PC-9 (cell line): Measurements from ENCODE around the gene IL1R2. TPM values are rescaled to one million over a fixed set of nuclear protein-coding genes. Genes with fewer than 3 reads are reported as not detected.
"Not testable (repeated sequence)": the region's sequence is repeated elsewhere in the genome, so short reads cannot be mapped to it uniquely, and the experiment has no call there.

Experiments used
- BruUV-seq: library from RNA; stranded (reverse); fragments of 400-500 nt; replicated peaks from 2 replicates; lab custom pipeline; 2021; lab: Mats Ljungman, UMichigan
- CTCF ChIA-PET: fragments of 300-600 bp; sonication (Branson Sonifier 250); formaldehyde crosslinking; loops from one replicate; lab custom pipeline; 2022; ENCODE audit warnings: antibody characterized with exemption; lab: Charles Lee
- POLR2A ChIA-PET: fragments of 300-600 bp; sonication (Branson Sonifier 250); formaldehyde crosslinking; loops from one replicate; lab custom pipeline; 2022; ENCODE audit warnings: antibody characterized with exemption; ENCODE audit not compliant: unreplicated experiment; lab: Charles Lee
- DNase-seq, 2 experiments: peaks; one replicate each; pipeline versions ENCODE4 v3.0.0 to v3.0.0-alpha.2; 2015 to 2022; ENCODE audit warnings: mixed read lengths in 1 of 2
- H2AFZ ChIP-seq: fragments of 200-600 bp; sonication (generic); 2 replicates; pipeline ENCODE4 v1.8.1; 2017; ENCODE audit warnings: antibody characterized with exemption
- H3F3A ChIP-seq: fragments of 200-600 bp; sonication (generic); 2 replicates; pipeline ENCODE4 v1.8.1; 2017; ENCODE audit warnings: antibody characterized with exemption, mild to moderate bottlenecking, low read depth; ENCODE audit not compliant: insufficient read depth
- H3K27ac ChIP-seq: fragments of 200-600 bp; sonication (generic); 2 replicates; pipeline ENCODE4 v1.6.1; 2016; ENCODE audit warnings: mixed run types
- H3K27me3 ChIP-seq: fragments of 200-600 bp; sonication (generic); 2 replicates; pipeline ENCODE4 v1.6.1; 2016; ENCODE audit warnings: low read depth, mixed run types; ENCODE audit not compliant: insufficient read depth
- H3K36me3 ChIP-seq: fragments of 200-600 bp; sonication (generic); 2 replicates; pipeline ENCODE4 v1.6.1; 2016; ENCODE audit warnings: low read depth, mixed run types
- H3K4me1 ChIP-seq: fragments of 200-600 bp; sonication (generic); replicated peaks from 2 replicates; pipeline ENCODE4 v1.6.1; 2016; ENCODE audit warnings: mixed run types; ENCODE audit not compliant: insufficient read depth
- H3K4me2 ChIP-seq: fragments of 200-600 bp; sonication (generic); 2 replicates; pipeline ENCODE4 v1.6.1; 2017; ENCODE audit warnings: mixed run types
- H3K4me3 ChIP-seq: fragments of 200-600 bp; sonication (generic); 2 replicates; pipeline ENCODE4 v1.6.1; 2016; ENCODE audit warnings: mixed run types
- H3K79me2 ChIP-seq: fragments of 200-600 bp; sonication (generic); 2 replicates; pipeline ENCODE4 v1.6.1; 2017; ENCODE audit warnings: low read depth, mixed run types
- H3K9me2 ChIP-seq: fragments of 200-600 bp; sonication (generic); 2 replicates; pipeline ENCODE4 v1.8.1; 2017; ENCODE audit warnings: mild to moderate bottlenecking; ENCODE audit not compliant: insufficient read depth
- H3K9me3 ChIP-seq: fragments of 200-600 bp; sonication (generic); 2 replicates; pipeline ENCODE4 v1.8.1; 2016; ENCODE audit warnings: low read depth; ENCODE audit not compliant: insufficient read depth
- H4K20me1 ChIP-seq: fragments of 200-600 bp; sonication (generic); 2 replicates; pipeline ENCODE4 v1.8.1; 2017; ENCODE audit not compliant: insufficient read depth
- CTCF ChIP-seq: fragments of 200-600 bp; sonication (generic); conservative IDR thresholded peaks from 2 replicates; pipeline ENCODE4 v1.6.1; 2017; ENCODE audit warnings: mixed run types, antibody characterized with exemption, mild to moderate bottlenecking, moderate library complexity
- EZH2 ChIP-seq: fragments of 200-600 bp; sonication (generic); IDR thresholded peaks from 2 replicates; pipeline ENCODE4 v1.8.0; 2017; ENCODE audit warnings: antibody characterized with exemption, low read depth
- intact Hi-C: fragments of 100-400 bp; cut with micrococcal nuclease; formaldehyde crosslinking; loops from one replicate; pipeline ENCODE4 v1.10.0; 2022; ENCODE audit not compliant: unreplicated experiment
- total RNA-seq: library from RNA; stranded (reverse); gene quantifications from 2 replicates; pipeline ENCODE4 v1.2.3, GENCODE V29; 2021

IL1R2 gene
- total RNA-seq, 1 experiment from 2014 or later: 3.8 TPM

- no TSS peak for BruUV-seq
- H3F3A ChIP-seq: peaks cover 22% of the 10 kb centered on the region; the same call in 1 of the 2 replicates
- H3K36me3 ChIP-seq: no peaks in the 10 kb centered on the region; the same call in 1 of the 2 replicates
- no peak for TF ChIP-seq EZH2
- no peak for TF ChIP-seq CTCF
- intact Hi-C loops: no loop called here
- H4K20me1 ChIP-seq: no peaks in the 10 kb centered on the region
- DNase-seq: no peak
- no peaks in the 10 kb centered on the region for H3K9me3 ChIP-seq
- H3K4me2 ChIP-seq: peak overlapping the region; percentile 15; the same call in 1 of the 2 replicates
- ChIA-PET CTCF (no interaction called here), POLR2A (interaction anchor here (0.6 kb wide), 3 partner anchors 117 to 513 kb away, joined by 3 to 6 read pairs (median 4); no protein-coding TSS in a partner anchor)
- H3K27me3 ChIP-seq: no peaks in the 10 kb centered on the region
- H3K27ac ChIP-seq: peak overlapping the region; percentile 59; the same call in 1 of the 2 replicates
- H2AFZ ChIP-seq: no peak overlapping the region
- no peaks in the 10 kb centered on the region for H3K9me2 ChIP-seq
- H3K4me1 ChIP-seq: peaks cover 42% of the 10 kb centered on the region
- H3K4me3 ChIP-seq: no peak overlapping the region
- H3K79me2 ChIP-seq: no peaks in the 10 kb centered on the region
These were observed 9.3 kb downstream of the IL1R2 start for GRCh38 chr2:102000813-102001766.

- Histone ChIP-seq H2AFZ (no peak overlapping the region), H3K4me1 (peaks cover 42% of the 10 kb centered on the region), H3K27ac (peak overlapping the region; percentile 59; the same call in 1 of the 2 replicates), H3K9me3 (no peaks in the 10 kb centered on the region), H3K27me3 (no peaks in the 10 kb centered on the region), H3K9me2 (no peaks in the 10 kb centered on the region), H3K4me3 (no peak overlapping the region), H4K20me1 (no peaks in the 10 kb centered on the region), H3K36me3 (no peaks in the 10 kb centered on the region; the same call in 1 of the 2 replicates), H3F3A (peaks cover 22% of the 10 kb centered on the region; the same call in 1 of the 2 replicates), H3K4me2 (peak overlapping the region; percentile 15; the same call in 1 of the 2 replicates), H3K79me2 (no peaks in the 10 kb centered on the region)
- peak in 1 of 2 experiments; percentile 77 for DNase-seq
- BruUV-seq: no TSS peak
- no peak for TF ChIP-seq EZH2
- no peak for TF ChIP-seq CTCF
- intact Hi-C loops: no loop called here
- ChIA-PET CTCF (no interaction called here), POLR2A (interaction anchor here (0.6 kb wide), 2 partner anchors 118 to 512 kb away, joined by 3 to 6 read pairs; no protein-coding TSS in a partner anchor)
These were observed 10.0 kb downstream of the IL1R2 start for GRCh38 chr2:102001767-102002142.

GRCh38 chr2:102002228-102002627 is 10.5 kb downstream of the IL1R2 start:
- CTCF ChIA-PET: no interaction called here
- POLR2A ChIA-PET: interaction anchor here (0.6 kb wide), 2 partner anchors 118 to 512 kb away, joined by 3 to 6 read pairs; no protein-coding TSS in a partner anchor
- H3K9me2 ChIP-seq: no peaks in the 10 kb centered on the region
- H3K36me3 ChIP-seq: no peaks in the 10 kb centered on the region; the same call in 1 of the 2 replicates
- BruUV-seq: no TSS peak
- intact Hi-C loops: no loop called here
- H3F3A ChIP-seq: peaks cover 22% of the 10 kb centered on the region; the same call in 1 of the 2 replicates
- peak overlapping the region; percentile 59; the same call in 1 of the 2 replicates for H3K27ac ChIP-seq
- DNase-seq: no peak
- peak overlapping the region; percentile 15; the same call in 1 of the 2 replicates for H3K4me2 ChIP-seq
- peaks cover 42% of the 10 kb centered on the region for H3K4me1 ChIP-seq
- no peaks in the 10 kb centered on the region for H4K20me1 ChIP-seq
- no peak overlapping the region for H3K4me3 ChIP-seq
- TF ChIP-seq CTCF: no peak
- TF ChIP-seq EZH2: no peak
- H3K9me3 ChIP-seq: no peaks in the 10 kb centered on the region
- no peak overlapping the region for H2AFZ ChIP-seq
- no peaks in the 10 kb centered on the region for H3K79me2 ChIP-seq
- no peaks in the 10 kb centered on the region for H3K27me3 ChIP-seq

GRCh38 chr2:102002909-102003308 is 11.1 kb downstream of the IL1R2 start:
- H3K4me3 ChIP-seq, H3K9me2 ChIP-seq, POLR2A ChIA-PET, intact Hi-C loops, H4K20me1 ChIP-seq, CTCF ChIA-PET, H3K36me3 ChIP-seq, H3K79me2 ChIP-seq, H3K27ac ChIP-seq, DNase-seq, H2AFZ ChIP-seq, BruUV-seq, H3K9me3 ChIP-seq, H3K4me2 ChIP-seq, H3K27me3 ChIP-seq: not testable (repeated sequence)
- H3K4me1 ChIP-seq: peaks cover 42% of the 10 kb centered on the region
- H3F3A ChIP-seq: peaks cover 22% of the 10 kb centered on the region; the same call in 1 of the 2 replicates
